Ovary (tissue), 3 donors: Measurements from ENCODE around the gene SERPING1.

Experiments used
- POLR2A ChIP-seq: fragments of 450-650 bp; IDR thresholded peaks from one replicate; pipeline ENCODE4 v1.6.1; 2017; ENCODE audit warnings: antibody characterized with exemption, mild to moderate bottlenecking, moderate library complexity
- TF ChIP-seq, protein P1 (sequence below), 3 donors: fragments of 450-650 bp in 2 of 3; fragments of 200-600 bp in 1 of 3; IDR thresholded peaks; one replicate each; pipeline versions ENCODE4 v1.5.1 to v1.8.0; 2016 to 2022; ENCODE audit warnings: antibody characterized with exemption in 3 of 3, mild to moderate bottlenecking in 1 of 3
- donor health status: DM: no; HTN: no; CAD: no.

DNA sequence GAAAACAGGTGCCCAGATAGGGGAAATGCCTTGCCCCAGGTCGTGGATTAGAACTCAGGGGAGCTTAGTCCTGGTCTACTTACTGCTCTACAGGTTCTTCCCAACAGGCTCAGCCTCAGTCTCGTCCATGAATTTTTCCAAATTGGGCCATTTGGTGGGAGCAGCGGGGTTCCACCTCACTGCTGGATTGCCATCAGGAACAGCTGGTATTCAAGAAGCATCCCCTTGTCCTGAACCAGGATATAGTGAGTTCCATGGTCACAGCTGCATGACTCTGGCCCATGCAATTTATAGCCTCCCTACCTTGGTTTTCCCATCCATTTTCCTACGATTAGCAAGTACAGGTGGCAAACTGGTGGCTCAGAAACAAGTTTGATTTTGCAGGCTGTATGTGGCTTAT lies 23.4 kb upstream of the SERPING1 start:
- TF ChIP-seq, protein P1, sequence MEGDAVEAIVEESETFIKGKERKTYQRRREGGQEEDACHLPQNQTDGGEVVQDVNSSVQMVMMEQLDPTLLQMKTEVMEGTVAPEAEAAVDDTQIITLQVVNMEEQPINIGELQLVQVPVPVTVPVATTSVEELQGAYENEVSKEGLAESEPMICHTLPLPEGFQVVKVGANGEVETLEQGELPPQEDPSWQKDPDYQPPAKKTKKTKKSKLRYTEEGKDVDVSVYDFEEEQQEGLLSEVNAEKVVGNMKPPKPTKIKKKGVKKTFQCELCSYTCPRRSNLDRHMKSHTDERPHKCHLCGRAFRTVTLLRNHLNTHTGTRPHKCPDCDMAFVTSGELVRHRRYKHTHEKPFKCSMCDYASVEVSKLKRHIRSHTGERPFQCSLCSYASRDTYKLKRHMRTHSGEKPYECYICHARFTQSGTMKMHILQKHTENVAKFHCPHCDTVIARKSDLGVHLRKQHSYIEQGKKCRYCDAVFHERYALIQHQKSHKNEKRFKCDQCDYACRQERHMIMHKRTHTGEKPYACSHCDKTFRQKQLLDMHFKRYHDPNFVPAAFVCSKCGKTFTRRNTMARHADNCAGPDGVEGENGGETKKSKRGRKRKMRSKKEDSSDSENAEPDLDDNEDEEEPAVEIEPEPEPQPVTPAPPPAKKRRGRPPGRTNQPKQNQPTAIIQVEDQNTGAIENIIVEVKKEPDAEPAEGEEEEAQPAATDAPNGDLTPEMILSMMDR (IDR thresholded peaks at IDR 0.05), result no peak
- no peak for TF ChIP-seq POLR2A
